Panc1 (cell line): ENCODE data around the gene GZMM. TPM values are rescaled to one million over a fixed set of nuclear protein-coding genes. Genes with fewer than 3 reads are reported as not detected.

Experiments
- ATAC-seq: fragments of 200-7000 bp; cut with Tn5 transposase; 2 replicates; pipeline ENCODE4 v1.9.1; 2020; ENCODE audit warnings: mild to moderate bottlenecking, moderate library complexity
- BruUV-seq: library from RNA; stranded (reverse); fragments of 400-500 nt; replicated peaks from 2 replicates; lab custom pipeline; 2021; lab: Mats Ljungman, UMichigan
- CTCF ChIA-PET: fragments of 300-600 bp; sonication (Branson Sonifier 250); formaldehyde crosslinking; loops from one replicate; lab custom pipeline; 2022; ENCODE audit warnings: antibody characterized with exemption; lab: Charles Lee
- POLR2A ChIA-PET: fragments of 300-600 bp; sonication (Branson Sonifier 250); formaldehyde crosslinking; loops from one replicate; lab custom pipeline; 2022; ENCODE audit warnings: antibody characterized with exemption; lab: Charles Lee
- DNase-seq: peaks from one replicate; pipeline ENCODE4 v3.0.0-alpha.2; 2010; ENCODE audit warnings: low read depth, low spot score
- H3K27ac ChIP-seq: 2 replicates; pipeline ENCODE4 v1.5.1; 2011; ENCODE audit warnings: mild to moderate bottlenecking, low read length, inconsistent platforms
- H3K27me3 ChIP-seq: fragments of 200-500 bp; sonication (Bioruptor generic); 2 replicates; pipeline ENCODE4 v1.6.0; 2014; ENCODE audit warnings: low read length, inconsistent platforms; ENCODE audit not compliant: control insufficient read depth, insufficient read depth
- H3K36me3 ChIP-seq: fragments of 200-500 bp; sonication (Bioruptor generic); 2 replicates; pipeline ENCODE4 v1.5.1; 2014; ENCODE audit warnings: inconsistent platforms, mild to moderate bottlenecking, low read length, moderate library complexity; ENCODE audit not compliant: control insufficient read depth, insufficient read depth
- H3K4me1 ChIP-seq: 2 replicates; pipeline ENCODE4 v1.5.1; 2011; ENCODE audit warnings: inconsistent platforms, mild to moderate bottlenecking, low read length, moderate library complexity; ENCODE audit not compliant: control insufficient read depth, insufficient read depth
- H3K4me3 ChIP-seq, 2 experiments: 2 replicates each; pipeline ENCODE4 v1.5.1; 2011 to 2012; ENCODE audit warnings: low read depth in 2 of 2, low read length in 2 of 2, mild to moderate bottlenecking in 2 of 2, inconsistent platforms in 1 of 2, moderate library complexity in 1 of 2
- H3K9me3 ChIP-seq: fragments of 200-500 bp; sonication (Bioruptor generic); 2 replicates; pipeline ENCODE4 v1.5.1; 2014; ENCODE audit warnings: low read depth, mild to moderate bottlenecking, inconsistent platforms, low read length, moderate library complexity; ENCODE audit not compliant: control insufficient read depth, insufficient read depth
- CTCF ChIP-seq: fragments of 450-650 bp; IDR thresholded peaks from 2 replicates; pipeline ENCODE4 v1.5.1; 2017; ENCODE audit warnings: mild to moderate bottlenecking
- POLR2AphosphoS5 ChIP-seq: IDR thresholded peaks from 2 replicates; pipeline ENCODE4 v1.6.1; 2012; ENCODE audit warnings: mild to moderate bottlenecking, low read depth, low read length, moderate library complexity
- REST ChIP-seq, 2 experiments: IDR thresholded peaks; 2 replicates each; pipeline ENCODE4 v1.6.1; 2011 to 2012; ENCODE audit warnings: low read depth in 2 of 2, control low read depth in 1 of 2, low read length in 1 of 2, mild to moderate bottlenecking in 1 of 2, moderate library complexity in 1 of 2; ENCODE audit not compliant: insufficient read depth in 1 of 2
- SIN3A ChIP-seq: IDR thresholded peaks from 2 replicates; pipeline ENCODE4 v1.6.1; 2012; ENCODE audit warnings: low read depth, mild to moderate bottlenecking, low read length, moderate library complexity, borderline replicate concordance; ENCODE audit not compliant: insufficient read depth
- TCF7L2 ChIP-seq: IDR thresholded peaks from 2 replicates; pipeline ENCODE4 v1.6.1; 2011; ENCODE audit warnings: mild to moderate bottlenecking, low read depth, low read length, inconsistent platforms
- in situ Hi-C: cut with HindIII; loops from 2 replicates; pipeline ENCODE4 v1.10.0; 2016; ENCODE audit warnings: low sequenced_read_pairs, low pct_unique_long_range_greater_than_20kb
- intact Hi-C: fragments of 100-400 bp; cut with micrococcal nuclease; formaldehyde crosslinking; loops from one replicate; pipeline ENCODE4 v1.10.0; 2022; ENCODE audit not compliant: unreplicated experiment
- total RNA-seq: library from RNA; stranded (reverse); gene quantifications from one replicate; pipeline ENCODE4 v1.2.1, GENCODE V29; 2021; ENCODE audit not compliant: unreplicated experiment

Gene GZMM
- total RNA-seq, 1 experiment from 2014 or later, result 0.69 TPM

DNA sequence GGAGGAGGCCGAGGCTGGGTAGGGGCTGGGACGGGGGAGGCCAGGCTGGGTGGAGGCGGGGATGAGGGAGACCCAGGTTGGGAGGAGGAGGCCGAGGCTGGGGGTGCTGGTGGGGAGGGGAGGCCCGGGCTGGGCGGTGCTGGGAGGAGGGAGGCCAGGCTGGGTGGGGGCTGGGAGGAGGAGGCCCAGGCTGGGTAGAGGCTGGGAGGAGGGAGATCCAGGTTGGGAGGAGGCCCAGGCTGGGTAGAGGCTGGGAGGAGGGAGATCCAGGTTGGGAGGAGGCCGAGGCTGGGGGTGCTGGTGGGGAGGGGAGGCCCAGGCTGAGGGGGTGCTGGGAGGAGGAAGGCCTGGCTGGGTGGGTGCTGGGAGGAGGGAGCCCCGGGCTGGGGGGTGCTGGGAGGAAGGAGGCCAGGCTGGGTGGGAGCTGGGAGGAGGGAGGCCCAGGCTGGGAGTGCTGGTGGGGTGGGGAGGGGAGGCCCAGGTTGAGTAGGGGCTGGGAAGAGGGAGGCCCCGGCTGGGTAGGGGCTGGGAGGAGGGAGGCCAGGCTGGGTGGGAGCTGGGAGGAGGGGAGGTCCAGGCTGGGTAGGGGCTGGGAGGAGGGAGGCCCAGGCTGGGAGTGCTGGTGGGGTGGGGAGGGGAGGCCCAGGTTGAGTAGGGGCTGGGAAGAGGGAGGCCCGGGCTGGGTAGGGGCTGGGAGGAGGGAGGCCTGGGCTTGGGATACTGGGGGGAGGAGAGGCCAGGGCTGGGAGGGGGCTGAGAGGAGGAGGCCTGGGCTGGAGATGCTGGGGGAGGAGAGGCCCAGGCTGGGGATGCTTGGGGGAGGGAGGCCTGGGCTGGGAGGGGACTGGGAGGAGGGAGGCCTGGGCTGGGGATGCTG lies 25.9 kb upstream of the GZMM start:
- TF ChIP-seq REST (IDR thresholded peaks at IDR 0.05; ENCODE audit: insufficient read depth in 1 of 2, low read depth in 2 of 2, low read length in 1 of 2) (no peak), CTCF (no peak), POLR2AphosphoS5 (no peak), TCF7L2 (no peak)
- peak; percentile 19; the same call in 1 of the 2 replicates for ATAC-seq
- Histone ChIP-seq H3K4me3 (no peak overlapping the region), H3K9me3 (no peaks in the 10 kb centered on the region), H3K4me1 (peaks cover 4% of the 10 kb centered on the region; the same call in 1 of the 2 replicates), H3K27ac (no peak overlapping the region), H3K36me3 (no peaks in the 10 kb centered on the region), H3K27me3 (no peaks in the 10 kb centered on the region)
- POLR2A ChIA-PET, result no interaction called here
- in situ Hi-C loops, result no loop called here
- intact Hi-C loops, result no loop called here
- BruUV-seq, result no TSS peak
- DNase-seq, result no peak
- CTCF ChIA-PET, result no interaction called here

DNA sequence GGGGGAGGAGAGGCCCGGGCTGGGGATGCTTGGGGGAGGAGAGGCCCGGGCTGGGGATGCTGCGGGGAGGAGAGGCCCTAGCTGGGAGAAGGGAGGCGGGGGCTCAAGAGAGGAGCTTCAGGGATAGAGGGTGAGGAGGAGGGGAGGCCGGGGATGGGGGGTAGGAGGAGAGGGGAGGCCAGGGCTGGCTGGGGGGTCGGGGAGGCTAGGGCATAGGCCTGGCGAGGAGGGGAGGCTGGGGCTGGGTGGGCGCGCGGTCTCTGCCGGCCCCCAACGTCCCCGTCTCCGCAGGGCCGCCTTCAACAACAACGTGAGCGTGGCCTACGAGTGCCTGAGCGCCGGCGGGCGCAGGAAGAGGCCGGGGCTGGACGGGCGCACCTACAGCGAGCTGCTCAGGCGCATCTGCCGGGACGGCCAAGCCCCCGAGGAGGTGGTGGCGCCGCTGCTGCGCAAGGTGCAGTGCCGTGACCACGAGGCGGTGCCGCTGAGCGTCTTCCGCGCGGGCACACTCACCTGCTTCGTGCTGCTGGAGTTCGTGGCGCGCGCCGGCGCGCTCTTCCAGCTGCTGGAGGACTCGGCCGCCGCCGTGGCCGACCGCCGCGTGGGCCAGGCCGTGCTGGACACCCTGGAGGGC lies 25.1 kb upstream of the GZMM start:
- Histone ChIP-seq H3K4me3 (no peak overlapping the region), H3K9me3 (no peaks in the 10 kb centered on the region), H3K27ac (no peak overlapping the region), H3K36me3 (no peaks in the 10 kb centered on the region), H3K27me3 (no peaks in the 10 kb centered on the region), H3K4me1 (peaks cover 4% of the 10 kb centered on the region; the same call in 1 of the 2 replicates)
- CTCF ChIA-PET, result no interaction called here
- no peak; the same call in 1 of the 2 replicates for ATAC-seq
- intact Hi-C loops, result no loop called here
- in situ Hi-C loops, result no loop called here
- BruUV-seq, result no TSS peak
- POLR2A ChIA-PET, result interaction anchor here (0.6 kb wide), 1 partner anchor 1308 kb away, joined by 3 read pairs; no protein-coding TSS in a partner anchor
- TF ChIP-seq CTCF (no peak), REST (IDR thresholded peaks at IDR 0.05; ENCODE audit: insufficient read depth in 1 of 2, low read depth in 2 of 2, low read length in 1 of 2) (no peak), POLR2AphosphoS5 (no peak), SIN3A (no peak), TCF7L2 (no peak)
- DNase-seq, result no peak
